HuH-7 (cell line): ENCODE data around the gene KRTAP2-2.
"Not testable (repeated sequence)": the region's sequence is repeated elsewhere in the genome, so short reads cannot be mapped to it uniquely, and the experiment has no call there.

Experiments used
- DNase-seq: peaks from one replicate; pipeline ENCODE4 v3.0.0; 2011; ENCODE audit warnings: low spot score

Gene KRTAP2-2

GRCh38 chr17:41055130-41055529, at the start of gene KRTAP2-2:
KRTAP2-2 (minus strand) TSS chr17:41055230; CDS start chr17:41055211, 19 bp downstream.
- not testable (repeated sequence) for DNase-seq

GRCh38 chr17:41104386-41105038, 49.5 kb upstream of the KRTAP2-2 start:
- not testable (repeated sequence) for DNase-seq

- no peak for DNase-seq
Measured at GRCh38 chr17:41103896-41104295, 48.9 kb upstream of the KRTAP2-2 start.

- no peak for DNase-seq
Measured at GRCh38 chr17:41101586-41102259, 46.7 kb upstream of the KRTAP2-2 start, which contains the start of gene KRTAP4-16. KRTAP4-16 (minus strand) TSS chr17:41102209; CDS start chr17:41102209, 0 bp downstream.

- not testable (repeated sequence) for DNase-seq
Measured at GRCh38 chr17:41099682-41100480, 44.9 kb upstream of the KRTAP2-2 start.

- DNase-seq, result no peak
Measured at GRCh38 chr17:41098481-41098880, 43.5 kb upstream of the KRTAP2-2 start.

- no peak for DNase-seq
Measured at GRCh38 chr17:41098042-41098441, 43.0 kb upstream of the KRTAP2-2 start, which contains the start of gene KRTAP4-8. KRTAP4-8 (minus strand) TSS chr17:41098142; CDS start chr17:41098084, 58 bp downstream.

GRCh38 chr17:41096055-41096454, 41.0 kb upstream of the KRTAP2-2 start:
- DNase-seq, result no peak

- not testable (repeated sequence) for DNase-seq
Measured at GRCh38 chr17:41088760-41089352, 33.8 kb upstream of the KRTAP2-2 start.

- DNase-seq, result not testable (repeated sequence)
Measured at GRCh38 chr17:41084100-41084856, 29.2 kb upstream of the KRTAP2-2 start, which contains the start of gene KRTAP4-7. KRTAP4-7 (plus strand) TSS chr17:41084150; CDS start chr17:41084207, 57 bp downstream.

GRCh38 chr17:41083427-41083826, 28.4 kb upstream of the KRTAP2-2 start:
- DNase-seq, result not testable (repeated sequence)

GRCh38 chr17:41082626-41083025, 27.6 kb upstream of the KRTAP2-2 start:
- DNase-seq, result no peak

GRCh38 chr17:41076788-41077187, 21.8 kb upstream of the KRTAP2-2 start:
- no peak for DNase-seq

GRCh38 chr17:41073676-41074075, 18.6 kb upstream of the KRTAP2-2 start:
- no peak for DNase-seq

GRCh38 chr17:41071606-41072360, 16.8 kb upstream of the KRTAP2-2 start:
- no peak for DNase-seq

- DNase-seq, result no peak
Measured at GRCh38 chr17:41069031-41069430, 14.0 kb upstream of the KRTAP2-2 start.

GRCh38 chr17:41067281-41067680, 12.3 kb upstream of the KRTAP2-2 start:
- DNase-seq, result no peak

GRCh38 chr17:41065829-41066624, 11.0 kb upstream of the KRTAP2-2 start, which contains the start of gene KRTAP2-4:
KRTAP2-4 (minus strand) TSS chr17:41065879; CDS start chr17:41065845, 34 bp downstream.
- no peak for DNase-seq

GRCh38 chr17:41065016-41065689, 10.1 kb upstream of the KRTAP2-2 start:
- DNase-seq, result not testable (repeated sequence)
